IMR-90 (cell line): ENCODE data around the gene SSPN.

ENCODE experiments used
- CHD1 ChIP-seq: IDR thresholded peaks from 2 replicates; pipeline ENCODE4 v1.6.1; 2012; ENCODE audit warnings: low read depth, low read length, improper control_type of control experiment
- ELK1 ChIP-seq: fragments of 150-350 bp; IDR thresholded peaks from 2 replicates; pipeline ENCODE4 v1.6.1; 2016; ENCODE audit warnings: low read depth, mild to moderate bottlenecking, low read length, moderate library complexity, borderline replicate concordance
- SMC3 ChIP-seq: fragments of 150-350 bp; IDR thresholded peaks from 2 replicates; pipeline ENCODE4 v1.6.1; 2016; ENCODE audit warnings: low read depth, mild to moderate bottlenecking, antibody characterized with exemption, low read length, moderate library complexity
- TF ChIP-seq, protein P1 (sequence below): conservative IDR thresholded peaks from 2 replicates; pipeline ENCODE4 v1.5.1; 2012; ENCODE audit warnings: mild to moderate bottlenecking, low read depth, low read length, improper control_type of control experiment

- no peak for TF ChIP-seq ELK1
- TF ChIP-seq, protein P1, sequence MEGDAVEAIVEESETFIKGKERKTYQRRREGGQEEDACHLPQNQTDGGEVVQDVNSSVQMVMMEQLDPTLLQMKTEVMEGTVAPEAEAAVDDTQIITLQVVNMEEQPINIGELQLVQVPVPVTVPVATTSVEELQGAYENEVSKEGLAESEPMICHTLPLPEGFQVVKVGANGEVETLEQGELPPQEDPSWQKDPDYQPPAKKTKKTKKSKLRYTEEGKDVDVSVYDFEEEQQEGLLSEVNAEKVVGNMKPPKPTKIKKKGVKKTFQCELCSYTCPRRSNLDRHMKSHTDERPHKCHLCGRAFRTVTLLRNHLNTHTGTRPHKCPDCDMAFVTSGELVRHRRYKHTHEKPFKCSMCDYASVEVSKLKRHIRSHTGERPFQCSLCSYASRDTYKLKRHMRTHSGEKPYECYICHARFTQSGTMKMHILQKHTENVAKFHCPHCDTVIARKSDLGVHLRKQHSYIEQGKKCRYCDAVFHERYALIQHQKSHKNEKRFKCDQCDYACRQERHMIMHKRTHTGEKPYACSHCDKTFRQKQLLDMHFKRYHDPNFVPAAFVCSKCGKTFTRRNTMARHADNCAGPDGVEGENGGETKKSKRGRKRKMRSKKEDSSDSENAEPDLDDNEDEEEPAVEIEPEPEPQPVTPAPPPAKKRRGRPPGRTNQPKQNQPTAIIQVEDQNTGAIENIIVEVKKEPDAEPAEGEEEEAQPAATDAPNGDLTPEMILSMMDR = no peak
- no peak for TF ChIP-seq SMC3
- no peak for TF ChIP-seq CHD1
These were observed 75.7 kb downstream of the SSPN start for GRCh38 chr12:26271024-26271423.
